ENCODE results near the gene SNTB2. TPM values are rescaled to one million over a fixed set of nuclear protein-coding genes. Genes with fewer than 3 reads are reported as not detected.

The SNTB2 gene
- total and polyA plus RNA-seq, 2 donors, result 7.2 to 11.2 TPM

DNA sequence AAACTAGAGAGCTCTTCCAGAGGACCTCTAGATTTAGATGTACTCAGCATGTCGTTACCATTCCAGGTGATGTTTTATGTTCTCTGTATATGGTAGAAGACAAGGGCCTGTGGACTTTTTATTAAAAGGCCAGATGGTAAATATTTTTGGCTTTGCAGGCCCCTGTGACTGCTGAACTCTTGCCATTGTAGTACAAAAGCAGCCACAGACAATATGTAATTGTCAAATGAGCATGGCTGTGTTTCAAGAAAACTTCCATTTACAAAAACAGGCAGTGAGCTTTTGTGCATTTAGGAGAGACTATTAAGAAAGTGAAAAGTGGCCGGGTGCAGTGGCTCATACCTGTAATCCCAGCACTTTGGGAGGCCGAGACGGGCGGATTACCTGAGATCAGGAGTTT is 157.2 kb downstream of the SNTB2 start:
- Histone ChIP-seq H3K27me3 (ENCODE audit: control insufficient read depth in 2 of 2, insufficient read depth in 1 of 2, low read length in 1 of 2) (no peaks in the 10 kb centered on the region), H3K9me3 (ENCODE audit: control insufficient read depth in 2 of 2, insufficient read depth in 1 of 2, low read length in 1 of 2) (no peaks in the 10 kb centered on the region), H3K27ac (ENCODE audit: low read depth in 1 of 2, low read length in 1 of 2) (no peak overlapping the region), H3K4me1 (ENCODE audit: control insufficient read depth in 2 of 2, insufficient read depth in 2 of 2, low read length in 2 of 2) (peaks cover 7 to 12% of the 10 kb centered on the region in 2 donors), H3K4me3 (ENCODE audit: low read length in 2 of 2) (no peak overlapping the region), H3K36me3 (ENCODE audit: control insufficient read depth in 2 of 2, insufficient read depth in 2 of 2, low read length in 1 of 2) (peaks cover 14 to 27% of the 10 kb centered on the region in 2 donors)
- DNase-seq (ENCODE audit: low read depth in 6 of 9, low spot score in 9 of 9), result no peak
- WGBS, result 96% methylated on average over 5 of the region's 5 CpGs

- Histone ChIP-seq H3K36me3 (ENCODE audit: control insufficient read depth in 2 of 2, insufficient read depth in 2 of 2, low read length in 1 of 2) (peaks cover 18 to 31% of the 10 kb centered on the region in 2 donors), H3K4me3 (ENCODE audit: low read length in 2 of 2) (no peak overlapping the region), H3K4me1 (ENCODE audit: control insufficient read depth in 2 of 2, insufficient read depth in 2 of 2, low read length in 2 of 2) (peaks cover 0 to 1% of the 10 kb centered on the region in 2 donors), H3K27ac (ENCODE audit: low read depth in 1 of 2, low read length in 1 of 2) (no peak overlapping the region), H3K9me3 (ENCODE audit: control insufficient read depth in 2 of 2, insufficient read depth in 1 of 2, low read length in 1 of 2) (no peaks in the 10 kb centered on the region), H3K27me3 (ENCODE audit: control insufficient read depth in 2 of 2, insufficient read depth in 1 of 2, low read length in 1 of 2) (no peaks in the 10 kb centered on the region)
- whole genome bisulfite sequencing, result 94% methylated on average over 4 of the region's 4 CpGs
- DNase-seq (ENCODE audit: low read depth in 6 of 9, low spot score in 9 of 9), result no peak
Measured at GRCh38 chr16:69345923-69346322, 159.0 kb downstream of the SNTB2 start.

DNA sequence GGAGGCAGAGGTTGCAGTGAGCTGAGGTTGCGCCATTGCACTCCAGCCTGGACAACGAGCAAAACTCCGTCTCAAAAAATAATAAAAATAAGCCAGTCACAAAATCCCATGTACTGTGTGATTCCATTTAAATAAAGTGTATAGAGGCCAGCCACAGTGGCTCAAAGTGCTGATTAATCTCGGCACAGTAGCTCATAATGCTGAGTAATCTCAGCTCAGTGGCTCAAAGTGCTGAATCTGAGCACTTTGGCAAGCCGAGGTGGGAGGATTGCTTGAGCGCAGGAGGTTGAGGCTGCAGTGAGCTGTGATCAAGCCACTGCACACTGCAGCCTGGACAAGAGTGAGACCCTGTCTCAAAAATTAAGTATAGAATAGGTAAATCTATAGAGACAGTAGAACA is 159.7 kb downstream of the SNTB2 start:
- Histone ChIP-seq H3K36me3 (ENCODE audit: control insufficient read depth in 2 of 2, insufficient read depth in 2 of 2, low read length in 1 of 2) (peaks cover 18 to 29% of the 10 kb centered on the region in 2 donors), H3K4me1 (ENCODE audit: control insufficient read depth in 2 of 2, insufficient read depth in 2 of 2, low read length in 2 of 2) (no peaks in the 10 kb centered on the region), H3K4me3 (ENCODE audit: low read length in 2 of 2) (no peak overlapping the region), H3K9me3 (ENCODE audit: control insufficient read depth in 2 of 2, insufficient read depth in 1 of 2, low read length in 1 of 2) (no peaks in the 10 kb centered on the region), H3K27ac (ENCODE audit: low read depth in 1 of 2, low read length in 1 of 2) (no peak overlapping the region), H3K27me3 (ENCODE audit: control insufficient read depth in 2 of 2, insufficient read depth in 1 of 2, low read length in 1 of 2) (no peaks in the 10 kb centered on the region)
- 90% methylated on average over 6 of the region's 6 CpGs for WGBS
- DNase-seq (ENCODE audit: low read depth in 6 of 9, low spot score in 9 of 9), result no peak

GRCh38 chr16:69348222-69348621 is 161.3 kb downstream of the SNTB2 start:
- no peaks in the 10 kb centered on the region for H3K9me3 ChIP-seq (ENCODE audit: control insufficient read depth in 2 of 2, insufficient read depth in 1 of 2, low read length in 1 of 2)
- H3K4me1 ChIP-seq (ENCODE audit: control insufficient read depth in 2 of 2, insufficient read depth in 2 of 2, low read length in 2 of 2), result no peaks in the 10 kb centered on the region
- H3K27me3 ChIP-seq (ENCODE audit: control insufficient read depth in 2 of 2, insufficient read depth in 1 of 2, low read length in 1 of 2), result no peaks in the 10 kb centered on the region
- H3K27ac ChIP-seq (ENCODE audit: low read depth in 1 of 2, low read length in 1 of 2), result no peak overlapping the region
- H3K4me3 ChIP-seq (ENCODE audit: low read length in 2 of 2), result no peak overlapping the region
- over 99% methylated on average over 6 of the region's 6 CpGs for WGBS
- DNase-seq (ENCODE audit: low read depth in 6 of 9, low spot score in 9 of 9), result no peak
- peaks cover 22 to 29% of the 10 kb centered on the region in 2 donors for H3K36me3 ChIP-seq (ENCODE audit: control insufficient read depth in 2 of 2, insufficient read depth in 2 of 2, low read length in 1 of 2)

DNA sequence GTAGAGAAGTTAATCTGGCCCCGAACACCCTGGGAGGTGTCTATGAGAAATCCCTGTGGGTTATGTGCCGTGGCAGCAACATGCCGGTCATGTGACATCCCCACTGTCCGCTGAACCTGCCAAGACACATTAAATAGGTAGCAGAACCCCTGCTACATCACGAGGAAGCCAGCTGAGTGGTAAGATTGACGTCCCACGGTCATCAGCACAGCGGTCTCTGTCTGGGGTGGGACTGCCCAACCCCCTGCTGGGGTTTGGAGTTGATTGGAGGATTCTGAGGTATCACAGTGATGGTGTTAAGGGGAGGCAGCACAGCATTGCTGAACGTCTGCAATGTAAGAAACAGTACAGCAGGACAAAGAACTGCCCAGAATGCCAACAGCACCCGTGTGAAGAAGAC is 162.6 kb downstream of the SNTB2 start:
- Histone ChIP-seq H3K27ac (ENCODE audit: low read depth in 1 of 2, low read length in 1 of 2) (no peak overlapping the region), H3K9me3 (ENCODE audit: control insufficient read depth in 2 of 2, insufficient read depth in 1 of 2, low read length in 1 of 2) (no peaks in the 10 kb centered on the region), H3K27me3 (ENCODE audit: control insufficient read depth in 2 of 2, insufficient read depth in 1 of 2, low read length in 1 of 2) (no peaks in the 10 kb centered on the region), H3K36me3 (ENCODE audit: control insufficient read depth in 2 of 2, insufficient read depth in 2 of 2, low read length in 1 of 2) (peaks cover 18 to 25% of the 10 kb centered on the region in 2 donors), H3K4me1 (ENCODE audit: control insufficient read depth in 2 of 2, insufficient read depth in 2 of 2, low read length in 2 of 2) (no peaks in the 10 kb centered on the region), H3K4me3 (ENCODE audit: low read length in 2 of 2) (no peak overlapping the region)
- 99% methylated on average over 10 of the region's 10 CpGs for WGBS
- DNase-seq (ENCODE audit: low read depth in 6 of 9, low spot score in 9 of 9), result no peak

DNA sequence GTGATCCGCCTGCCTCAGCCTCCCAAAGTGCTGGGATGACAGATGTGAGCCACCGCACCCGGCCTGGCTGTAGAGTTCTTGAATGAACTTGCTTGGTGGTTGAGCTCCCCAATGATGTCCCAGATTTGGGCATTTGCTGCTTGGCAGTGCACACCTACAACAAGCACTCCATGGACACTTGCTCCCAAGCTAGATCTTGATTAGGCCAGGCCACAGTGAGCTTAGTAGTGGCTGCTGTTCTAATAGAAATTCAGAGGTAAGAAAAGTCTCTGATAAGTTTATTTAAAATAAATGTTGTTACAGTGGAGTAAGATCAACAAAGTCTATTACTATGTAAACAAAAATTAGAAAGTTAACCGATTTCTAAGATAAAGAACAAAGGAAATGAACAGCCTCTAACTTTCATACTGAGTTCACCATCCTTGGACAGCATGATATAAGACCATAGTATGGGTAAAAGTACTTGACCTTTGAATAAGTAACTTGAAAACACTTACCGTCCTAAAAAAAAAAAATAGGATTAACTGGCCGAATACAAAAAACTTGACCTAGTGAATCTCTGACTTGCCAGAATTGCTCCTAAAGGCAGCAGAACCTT is 163.7 kb downstream of the SNTB2 start:
- no peak for DNase-seq (ENCODE audit: low read depth in 6 of 9, low spot score in 9 of 9)
- Histone ChIP-seq H3K36me3 (ENCODE audit: control insufficient read depth in 2 of 2, insufficient read depth in 2 of 2, low read length in 1 of 2) (peaks cover 24 to 31% of the 10 kb centered on the region in 2 donors), H3K4me3 (ENCODE audit: low read length in 2 of 2) (no peak overlapping the region)

DNA sequence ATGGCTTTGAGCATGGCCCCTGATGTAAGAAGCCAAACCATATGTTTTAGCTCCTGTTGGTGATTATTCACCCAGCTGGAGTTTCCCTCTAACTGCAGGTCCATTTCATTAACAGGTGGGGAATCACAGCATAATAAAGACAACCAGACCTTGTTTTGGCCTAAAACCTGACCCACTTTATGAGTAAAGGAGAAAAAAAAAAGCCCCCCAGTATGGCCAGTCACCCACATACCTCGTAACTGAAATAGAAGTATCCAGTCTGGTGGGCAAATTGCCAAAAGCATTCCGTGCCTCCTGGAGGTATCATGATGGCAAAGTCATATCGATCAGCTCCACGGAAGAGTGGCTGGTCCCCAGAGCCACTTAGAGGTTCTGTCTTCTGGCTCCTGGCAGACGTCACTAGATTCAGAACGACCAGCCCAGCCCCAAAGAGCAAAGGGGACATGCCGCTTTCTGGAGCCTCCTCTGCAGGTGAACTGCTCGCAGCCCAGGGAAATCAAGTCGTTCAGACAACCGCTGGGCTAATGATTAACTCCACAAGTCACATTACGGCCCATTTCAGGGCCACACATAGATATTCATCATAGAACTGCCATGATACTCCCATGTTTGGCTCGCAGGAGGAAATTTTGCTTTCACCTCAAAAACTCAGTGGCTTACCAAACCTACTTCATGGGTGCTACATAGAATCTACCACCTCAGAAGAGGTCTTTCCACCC is 164.5 kb downstream of the SNTB2 start, which contains the start of gene TMED6:
Gene TMED6 (minus strand): TSS at position 478 of the 719 bp plus-strand sequence. CDS start 33 bp downstream, at position 445.
- WGBS, result 98% methylated on average over 12 of the region's 12 CpGs
- Histone ChIP-seq H3K4me1 (ENCODE audit: control insufficient read depth in 2 of 2, insufficient read depth in 2 of 2, low read length in 2 of 2) (no peaks in the 10 kb centered on the region), H3K36me3 (ENCODE audit: control insufficient read depth in 2 of 2, insufficient read depth in 2 of 2, low read length in 1 of 2) (peaks cover 33 to 34% of the 10 kb centered on the region in 2 donors), H3K27me3 (ENCODE audit: control insufficient read depth in 2 of 2, insufficient read depth in 1 of 2, low read length in 1 of 2) (no peaks in the 10 kb centered on the region), H3K27ac (ENCODE audit: low read depth in 1 of 2, low read length in 1 of 2) (no peak within 1 kb of the TSS), H3K4me3 (ENCODE audit: low read length in 2 of 2) (no peak within 1 kb of the TSS), H3K9me3 (ENCODE audit: control insufficient read depth in 2 of 2, insufficient read depth in 1 of 2, low read length in 1 of 2) (no peaks in the 10 kb centered on the region)
- no peak for DNase-seq (ENCODE audit: low read depth in 6 of 9, low spot score in 9 of 9)

More for the DNA sequence above, 163.7 kb downstream of the SNTB2 start:
- no peak overlapping the region for H3K27ac ChIP-seq (ENCODE audit: low read depth in 1 of 2, low read length in 1 of 2)
- no peaks in the 10 kb centered on the region for H3K9me3 ChIP-seq (ENCODE audit: control insufficient read depth in 2 of 2, insufficient read depth in 1 of 2, low read length in 1 of 2)
- H3K4me1 ChIP-seq (ENCODE audit: control insufficient read depth in 2 of 2, insufficient read depth in 2 of 2, low read length in 2 of 2), result no peaks in the 10 kb centered on the region
- no peaks in the 10 kb centered on the region for H3K27me3 ChIP-seq (ENCODE audit: control insufficient read depth in 2 of 2, insufficient read depth in 1 of 2, low read length in 1 of 2)
- WGBS, result 98% methylated on average over 6 of the region's 6 CpGs

Other genes with a start within 250 kb of the SNTB2 start
- 0.09 TPM for gene HAS3, start 81.5 kb upstream of the SNTB2 start, total RNA-seq
- 0.89 TPM for gene HAS3, start 81.5 kb upstream of the SNTB2 start, polyA plus RNA-seq
- gene CHTF8, start 54.6 kb upstream of the SNTB2 start, total RNA-seq, result 35.3 TPM
- 64.4 TPM for gene CHTF8, start 54.6 kb upstream of the SNTB2 start, polyA plus RNA-seq
- gene UTP4, start 54.5 kb upstream of the SNTB2 start, total RNA-seq, result 18.5 TPM
- 19.4 TPM for gene UTP4, start 54.5 kb upstream of the SNTB2 start, polyA plus RNA-seq
- gene VPS4A, start 124.2 kb downstream of the SNTB2 start, total RNA-seq, result 15.1 TPM
- 28.4 TPM for gene VPS4A, start 124.2 kb downstream of the SNTB2 start, polyA plus RNA-seq
- gene PDF, start 143.4 kb downstream of the SNTB2 start, total RNA-seq, result 9.8 TPM
- gene PDF, start 143.4 kb downstream of the SNTB2 start, polyA plus RNA-seq, result 2.1 TPM
- 21.4 TPM for gene COG8, start 152.4 kb downstream of the SNTB2 start, total RNA-seq
- gene COG8, start 152.4 kb downstream of the SNTB2 start, polyA plus RNA-seq, result 20.5 TPM
- gene NIP7, start 152.6 kb downstream of the SNTB2 start, total RNA-seq, result 23.1 TPM
- 23.5 TPM for gene NIP7, start 152.6 kb downstream of the SNTB2 start, polyA plus RNA-seq
- gene TMED6, start 164.6 kb downstream of the SNTB2 start, total RNA-seq, result 0.14 TPM
- gene TMED6, start 164.6 kb downstream of the SNTB2 start, polyA plus RNA-seq, result 1.2 TPM
- gene TERF2, start 198.8 kb downstream of the SNTB2 start, total RNA-seq, result 16.1 TPM
- 16.0 TPM for gene TERF2, start 198.8 kb downstream of the SNTB2 start, polyA plus RNA-seq
- 76.4 TPM for gene CYB5B, start 237.5 kb downstream of the SNTB2 start, total RNA-seq
- 64.8 TPM for gene CYB5B, start 237.5 kb downstream of the SNTB2 start, polyA plus RNA-seq

Data from thymus (tissue), 11 donors.